Small intestine (tissue), 7 donors: ENCODE data around the gene GABRR2. TPM values are rescaled to one million over a fixed set of nuclear protein-coding genes. Genes with fewer than 3 reads are reported as not detected.

Experiments
- DNase-seq, 2 donors: peaks; one replicate each; pipeline versions ENCODE4 v3.0.0 to v3.0.0-alpha.2; 2013
- FAIRE-seq: peaks from 2 replicates; lab custom pipeline; 2012; peaks lifted over from hg19 to GRCh38; lab: Jason Lieb, UNC
- H3K27ac ChIP-seq, 3 donors: one replicate each; pipeline ENCODE4 v1.5.1; 2013; ENCODE audit warnings: low read length in 2 of 3, mild to moderate bottlenecking in 2 of 3, control low read depth in 1 of 3, inconsistent platforms in 1 of 3, low read depth in 1 of 3, moderate library complexity in 1 of 3
- H3K27me3 ChIP-seq, 3 donors: one replicate each; pipeline ENCODE4 v1.6.1; 2013; ENCODE audit warnings: low read length in 3 of 3, inconsistent platforms in 1 of 3; ENCODE audit not compliant: control insufficient read depth in 3 of 3, insufficient read depth in 3 of 3
- H3K36me3 ChIP-seq, 3 donors: one replicate each; pipeline ENCODE4 v1.6.1; 2013; ENCODE audit warnings: low read length in 3 of 3, inconsistent platforms in 1 of 3, low read depth in 1 of 3, mild to moderate bottlenecking in 1 of 3, moderate library complexity in 1 of 3; ENCODE audit not compliant: control insufficient read depth in 3 of 3, insufficient read depth in 2 of 3
- H3K4me1 ChIP-seq, 3 donors: one replicate each; pipeline ENCODE4 v1.6.1; 2013; ENCODE audit warnings: low read length in 2 of 3, inconsistent platforms in 1 of 3, low read depth in 1 of 3, mild to moderate bottlenecking in 1 of 3, moderate library complexity in 1 of 3; ENCODE audit not compliant: control insufficient read depth in 3 of 3, insufficient read depth in 2 of 3
- H3K4me3 ChIP-seq, 3 donors: one replicate each; pipeline ENCODE4 v1.5.1; 2013; ENCODE audit warnings: low read length in 3 of 3, control low read depth in 1 of 3, inconsistent platforms in 1 of 3, low read depth in 1 of 3, mild to moderate bottlenecking in 1 of 3, moderate library complexity in 1 of 3
- H3K9me3 ChIP-seq, 2 donors: one replicate each; pipeline ENCODE4 v1.6.1; 2013; ENCODE audit warnings: low read depth in 1 of 2, low read length in 1 of 2; ENCODE audit not compliant: control insufficient read depth in 2 of 2, insufficient read depth in 1 of 2
- WGBS, 3 donors: extraction: QIAGEN DNeasy Blood & Tissue Kit; methylation state at CpG; one replicate each; pipeline ENCODE4 v1.1.7; 2013; 5-methylcytosine and 5-hydroxymethylcytosine counted together
- polyA plus RNA-seq, 4 donors: library from polyadenylated mRNA; stranded (reverse) in 3 of 4; unstranded in 1 of 4; fragments of 200-250 nt in 3 of 4; fragments of 120-200 nt in 1 of 4; gene quantifications; one replicate each; pipeline versions ENCODE4 v1.2.1 to v1.2.3, GENCODE V29; 2013
- donor health status: healthy with polysubstance abuse.
- donor health status: control.
- donor health status: control.
- donor health status: Bipolar disorder and iron deficiency.
- donor health status: healthy.

The GABRR2 gene
- polyA plus RNA-seq, 4 donors = 0.21 to 0.81 (median 0.50) TPM

DNA sequence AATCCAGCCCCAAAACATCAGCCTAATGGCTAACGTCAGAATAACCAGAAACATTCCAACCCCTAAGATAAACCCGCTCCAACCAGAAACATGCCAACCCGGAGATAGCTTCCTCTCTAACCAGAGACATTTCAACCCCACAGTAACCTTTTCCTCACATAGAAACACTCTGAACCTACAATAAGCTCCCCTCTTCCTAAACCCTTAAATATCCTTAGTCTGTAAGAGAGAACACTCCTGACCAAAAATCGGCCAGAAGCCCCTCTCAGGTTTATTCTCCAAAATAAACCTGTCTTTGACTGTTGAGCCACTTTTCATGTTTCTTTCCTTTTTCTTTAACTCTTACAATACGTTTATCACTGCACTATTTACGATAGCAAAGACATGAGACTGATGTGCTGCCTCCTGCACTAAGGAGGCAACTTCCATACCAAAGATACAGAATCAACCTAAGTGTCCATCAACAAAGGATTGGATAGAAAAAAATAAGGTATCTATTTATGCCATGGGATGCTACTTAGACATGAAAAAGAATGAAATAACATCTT is 5.0 kb upstream of the GABRR2 start:
- 94 to 96% (median 95%) methylated on average over 6 of the region's 6 CpGs for WGBS, 3 donors
- H3K36me3 ChIP-seq = peaks cover 0 to 4% (median 0%) of the 10 kb centered on the region in 3 donors
- peaks cover 0 to 3% of the 10 kb centered on the region in 2 donors for H3K9me3 ChIP-seq
- no peak overlapping the region for H3K4me3 ChIP-seq
- no peaks in the 10 kb centered on the region for H3K27me3 ChIP-seq
- FAIRE-seq = no peak
- H3K4me1 ChIP-seq = no peaks in the 10 kb centered on the region
- no peak for DNase-seq
- H3K27ac ChIP-seq = no peak overlapping the region

DNA sequence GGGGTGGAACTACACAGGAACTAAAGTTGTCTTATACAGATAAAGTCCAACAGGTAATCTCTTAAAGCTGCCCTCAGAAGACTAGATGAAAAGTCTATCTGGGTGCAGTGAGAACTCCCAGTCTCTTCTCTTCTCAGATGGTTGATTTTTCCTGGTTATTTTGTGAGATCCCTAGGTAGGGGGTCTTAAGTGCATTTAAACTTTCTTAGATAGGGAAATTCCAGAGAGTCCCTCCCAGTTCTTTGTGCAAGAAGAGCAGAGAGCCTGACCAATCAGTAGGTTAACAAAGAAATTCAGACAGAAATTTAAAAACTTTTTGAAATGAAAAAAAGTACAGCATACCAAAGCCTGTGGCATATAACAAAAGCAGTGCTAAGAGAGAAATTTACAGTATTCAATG is 2.0 kb upstream of the GABRR2 start:
- H3K27ac ChIP-seq = no peak overlapping the region
- H3K4me3 ChIP-seq = no peak overlapping the region
- peaks cover 0 to 3% (median 2%) of the 10 kb centered on the region in 3 donors for H3K4me1 ChIP-seq
- no peaks in the 10 kb centered on the region for H3K27me3 ChIP-seq
- DNase-seq (no peak), FAIRE-seq (no peak)
- H3K9me3 ChIP-seq = peaks cover 0 to 3% of the 10 kb centered on the region in 2 donors
- H3K36me3 ChIP-seq = peaks cover 0 to 9% (median 0%) of the 10 kb centered on the region in 3 donors

DNA sequence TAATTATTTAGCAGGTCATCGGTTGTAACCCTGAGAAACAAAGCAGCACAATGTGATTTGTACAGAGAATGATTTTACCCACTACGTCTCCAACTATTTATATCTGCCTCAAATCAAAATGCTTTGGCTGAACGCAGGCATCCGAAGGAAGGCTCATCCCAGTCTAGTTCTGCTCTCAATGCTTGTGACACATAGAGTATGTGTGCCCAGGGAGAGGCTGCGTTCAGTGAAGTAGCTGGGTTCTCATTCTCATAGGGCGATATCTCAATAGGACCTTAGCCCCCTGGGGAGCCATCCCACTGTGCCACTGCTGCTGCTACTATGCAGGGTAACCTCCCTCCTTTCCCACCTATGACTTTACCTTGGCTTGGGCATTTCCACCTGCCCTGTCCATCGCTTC is 407 bp downstream of the GABRR2 start:
- H3K27me3 ChIP-seq = no peaks in the 10 kb centered on the region
- H3K4me3 ChIP-seq = no peak overlapping the region
- peaks cover 0 to 7% (median 0%) of the 10 kb centered on the region in 3 donors for H3K36me3 ChIP-seq
- FAIRE-seq (no peak), DNase-seq (no peak)
- WGBS, 3 donors = 93 to 97% (median 97%) methylated on average over 7 of the region's 7 CpGs
- H3K27ac ChIP-seq = no peak overlapping the region
- no peaks in the 10 kb centered on the region for H3K9me3 ChIP-seq
- H3K4me1 ChIP-seq = peaks cover 0 to 7% (median 5%) of the 10 kb centered on the region in 3 donors

DNA sequence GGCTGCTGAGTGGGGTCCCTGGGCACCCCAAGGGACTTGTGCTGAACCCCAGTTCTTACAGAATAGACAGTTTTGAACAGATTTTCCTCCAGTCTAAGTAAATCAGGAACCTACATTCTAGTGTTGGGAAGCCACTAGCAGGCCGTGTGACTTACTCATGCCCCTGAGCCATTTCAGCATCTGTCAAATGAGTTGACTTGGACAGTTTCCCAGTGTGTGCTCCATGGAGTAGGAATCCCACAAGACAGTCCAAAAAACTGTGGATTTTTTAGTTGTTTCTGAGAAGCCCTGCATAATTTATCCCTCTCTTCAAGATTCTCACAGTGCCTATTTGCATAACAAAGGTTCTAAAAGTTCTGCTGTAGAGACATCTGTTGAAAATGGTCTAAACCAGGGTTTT is 2.1 kb downstream of the GABRR2 start:
- Histone ChIP-seq H3K4me1 (peaks cover 0 to 7% (median 5%) of the 10 kb centered on the region in 3 donors), H3K27ac (peak overlapping the region in 2 of 3 donors; percentile 21 to 36), H3K4me3 (no peak overlapping the region), H3K27me3 (no peaks in the 10 kb centered on the region), H3K36me3 (peaks cover 0 to 7% (median 0%) of the 10 kb centered on the region in 3 donors), H3K9me3 (no peaks in the 10 kb centered on the region)
- WGBS, 3 donors = 49 to 65% (median 53%) methylated on average over 1 of the region's 1 CpG
- DNase-seq (no peak), FAIRE-seq (no peak)

DNA sequence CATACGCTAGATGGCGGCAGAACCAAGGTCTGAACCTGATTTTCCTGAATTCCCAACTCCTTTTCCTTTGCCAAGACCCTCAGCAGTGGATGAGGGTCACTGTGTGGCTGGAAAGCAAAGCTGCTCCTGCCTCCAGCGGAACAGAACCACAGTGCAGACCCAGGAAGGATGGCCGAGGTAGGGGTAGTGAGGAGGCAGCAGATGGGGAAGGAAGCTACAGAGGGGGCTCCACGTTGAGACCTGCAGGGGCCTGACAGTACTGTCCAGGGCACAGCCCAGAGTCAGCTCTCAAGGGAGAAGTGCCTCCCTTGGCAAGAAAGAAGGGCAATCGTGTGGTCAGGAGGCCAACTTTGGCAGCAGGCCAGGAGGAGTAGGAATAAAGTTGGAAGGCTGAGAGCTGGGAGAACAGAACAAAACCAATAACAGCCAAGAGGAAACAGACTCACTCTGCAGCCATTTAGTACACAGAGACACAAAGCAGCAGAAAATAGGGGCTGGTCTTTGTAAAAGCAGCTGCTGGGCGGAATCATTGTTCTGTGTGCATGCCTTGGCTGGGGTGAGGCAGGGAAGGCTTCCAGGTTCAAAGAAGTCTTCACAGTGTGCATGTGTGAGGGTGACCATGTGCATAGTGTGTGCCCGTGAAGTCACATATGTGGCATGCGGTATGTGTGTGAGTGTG is 3.1 kb downstream of the GABRR2 start:
- Histone ChIP-seq H3K9me3 (no peaks in the 10 kb centered on the region), H3K4me3 (no peak overlapping the region), H3K4me1 (peaks cover 0 to 7% (median 5%) of the 10 kb centered on the region in 3 donors), H3K36me3 (peaks cover 0 to 7% (median 0%) of the 10 kb centered on the region in 3 donors), H3K27me3 (no peaks in the 10 kb centered on the region), H3K27ac (peak overlapping the region in 2 of 3 donors; percentile 2 to 44)
- DNase-seq (peak; percentile 36 to 46), FAIRE-seq (no peak)
- WGBS, 3 donors = 25 to 51% (median 44%) methylated on average over 9 of the region's 9 CpGs

DNA sequence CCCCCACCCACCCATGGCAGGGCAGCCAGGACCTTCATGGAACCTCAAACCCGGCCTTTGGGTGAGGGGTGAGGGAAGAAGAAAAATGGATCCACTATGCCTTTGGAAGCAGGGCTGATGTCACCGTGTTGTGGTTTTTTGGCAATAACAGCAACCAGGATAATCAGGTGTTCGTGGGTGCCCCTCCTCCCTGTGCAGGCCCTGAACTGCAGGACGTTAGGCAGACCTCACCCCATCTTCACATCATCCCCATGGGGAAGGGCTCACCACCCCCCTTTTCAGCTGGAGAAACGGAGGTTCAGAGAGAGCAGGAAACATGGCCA is 3.6 kb downstream of the GABRR2 start:
- no peak overlapping the region for H3K27ac ChIP-seq

DNA sequence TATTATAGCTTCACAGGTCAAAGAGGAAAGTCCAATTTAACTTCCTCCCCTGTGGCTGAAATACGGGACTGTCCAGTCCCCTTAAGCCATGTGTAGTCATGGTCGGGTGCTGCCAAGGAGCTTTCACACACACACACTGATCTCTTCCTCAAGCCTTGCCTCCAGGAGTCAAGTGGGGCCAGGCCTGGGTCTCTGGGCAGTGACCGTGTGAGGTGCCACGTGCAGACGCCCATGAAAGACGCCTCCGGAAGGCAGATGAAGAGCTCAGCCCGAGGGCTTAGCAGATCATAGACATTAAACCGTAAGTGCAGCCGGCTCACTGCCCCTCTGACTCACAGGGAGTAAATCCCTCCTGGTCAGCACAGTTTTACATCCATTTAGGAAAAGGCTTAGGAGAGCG is 4.2 kb downstream of the GABRR2 start:
- peaks cover 0 to 7% (median 5%) of the 10 kb centered on the region in 3 donors for H3K4me1 ChIP-seq
- H3K27ac ChIP-seq = no peak overlapping the region
- no peak overlapping the region for H3K4me3 ChIP-seq
- WGBS, 3 donors = 52 to 65% (median 60%) methylated on average over 11 of the region's 11 CpGs
- FAIRE-seq = no peak
- H3K36me3 ChIP-seq = peaks cover 0 to 7% (median 0%) of the 10 kb centered on the region in 3 donors
- H3K27me3 ChIP-seq = no peaks in the 10 kb centered on the region
- DNase-seq = peak; percentile 5 to 25
- H3K9me3 ChIP-seq = no peaks in the 10 kb centered on the region

More for the DNA sequence above, 3.6 kb downstream of the GABRR2 start:
- no peaks in the 10 kb centered on the region for H3K27me3 ChIP-seq
- H3K4me3 ChIP-seq = no peak overlapping the region
- DNase-seq (no peak), FAIRE-seq (no peak)
- H3K9me3 ChIP-seq = no peaks in the 10 kb centered on the region
- 45 to 57% (median 45%) methylated on average over 4 to 5 of the region's 5 CpGs for WGBS, 3 donors
- peaks cover 0 to 7% (median 0%) of the 10 kb centered on the region in 3 donors for H3K36me3 ChIP-seq
- peaks cover 0 to 7% (median 5%) of the 10 kb centered on the region in 3 donors for H3K4me1 ChIP-seq

DNA sequence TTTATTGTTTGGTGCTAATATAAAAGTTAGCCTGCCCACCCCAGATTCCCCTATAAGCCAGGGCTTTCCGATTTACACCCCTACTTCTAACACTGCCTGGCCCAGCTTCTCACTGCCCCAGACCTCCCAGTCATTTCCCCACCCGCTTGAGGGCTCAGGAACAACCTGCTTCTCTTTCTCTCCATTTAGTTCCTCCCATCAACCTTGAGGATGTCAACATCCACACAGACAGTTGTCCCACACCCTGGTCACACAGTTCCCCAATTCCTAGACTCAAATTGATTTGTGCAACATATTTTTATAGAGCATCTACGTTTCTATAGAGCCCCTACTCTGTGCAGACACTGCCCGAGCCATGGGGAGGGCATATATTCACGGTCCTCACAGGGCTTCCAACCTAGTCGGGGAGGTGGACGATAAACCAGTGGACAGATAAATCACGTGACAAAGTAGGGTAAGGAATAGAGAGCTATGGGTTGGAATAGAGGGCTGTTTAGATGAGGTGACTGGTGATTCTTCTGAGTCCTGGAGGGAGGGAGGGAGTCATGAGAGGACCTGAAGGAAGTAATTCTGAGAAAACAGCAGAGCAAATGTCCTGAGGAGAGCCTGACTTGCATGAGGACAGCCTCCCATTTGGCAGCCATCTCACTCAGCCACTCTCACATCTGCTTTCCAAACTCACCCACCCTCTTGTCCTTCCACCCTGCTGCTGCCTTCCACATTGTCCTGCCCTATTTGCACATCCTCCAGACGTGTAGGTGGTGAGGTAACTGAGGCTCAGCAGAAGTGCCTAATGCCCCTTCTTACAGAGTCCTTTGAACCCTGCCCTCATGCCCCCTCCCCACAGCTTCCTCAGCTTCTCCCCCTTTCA is 6.3 kb downstream of the GABRR2 start:
- H3K9me3 ChIP-seq = no peaks in the 10 kb centered on the region
- H3K36me3 ChIP-seq = no peaks in the 10 kb centered on the region
- no peak overlapping the region for H3K27ac ChIP-seq
- no peaks in the 10 kb centered on the region for H3K27me3 ChIP-seq
- H3K4me1 ChIP-seq = peaks cover 0 to 7% (median 5%) of the 10 kb centered on the region in 3 donors
- no peak overlapping the region for H3K4me3 ChIP-seq
- FAIRE-seq (no peak), DNase-seq (no peak)
- WGBS, 3 donors = 78 to 82% (median 79%) methylated on average over 9 of the region's 9 CpGs
